ENCODE measurements around the gene DDAH2. TPM values are rescaled to one million over a fixed set of nuclear protein-coding genes. Genes with fewer than 3 reads are reported as not detected.

The DDAH2 gene
- total RNA-seq, 4 donors from 2014 or later: 78.3 to 148 (median 107) TPM

DNA sequence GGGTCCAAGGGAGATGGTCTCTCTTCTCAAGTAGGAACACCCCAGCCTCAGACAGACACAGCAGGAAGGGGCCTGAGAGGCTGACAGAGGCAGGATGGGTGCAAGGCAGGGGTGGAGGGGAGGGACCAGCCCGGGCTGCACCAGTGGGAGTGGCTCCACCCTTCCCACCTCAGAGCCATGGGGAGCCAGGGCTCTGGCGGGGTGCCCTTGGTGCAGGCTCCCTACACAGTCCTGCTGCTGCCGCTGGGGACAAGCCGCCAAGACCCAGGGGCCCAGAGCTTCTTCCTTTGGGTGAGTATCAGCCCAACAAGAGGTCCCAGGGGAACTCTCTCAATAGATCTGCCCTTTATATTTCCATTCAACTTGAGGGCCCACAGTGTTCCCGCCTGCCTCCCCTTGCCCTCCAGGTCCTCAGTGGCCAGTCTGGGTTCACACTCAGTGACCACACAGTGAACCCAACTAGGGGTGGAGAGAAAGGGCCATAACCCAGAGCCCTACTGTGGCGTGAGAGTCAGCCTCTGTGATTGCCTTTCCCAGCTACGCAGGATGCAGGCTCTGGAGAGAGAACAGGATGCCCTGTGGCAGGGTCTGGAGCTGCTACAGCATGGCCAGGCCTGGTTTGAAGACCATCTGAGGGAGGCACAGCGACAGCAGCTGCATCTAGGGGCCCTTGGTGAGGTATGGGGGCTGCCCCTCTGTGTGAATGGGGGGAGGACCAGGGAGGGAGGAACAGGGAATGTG lies 33.9 kb upstream of the DDAH2 start:
- Histone ChIP-seq H3K4me3 (no peak overlapping the region), H3K36me3 (no peaks in the 10 kb centered on the region), H3K9me3 (no peaks in the 10 kb centered on the region), H3K27ac (no peak overlapping the region), H3K27me3 (no peaks in the 10 kb centered on the region), H3K4me1 (peaks cover 0 to 10% (median 0%) of the 10 kb centered on the region in 4 donors)
- DNase-seq: no peak
- TF ChIP-seq EP300 (IDR thresholded peaks at IDR 0.05; ENCODE audit: low read depth) (no peak), POLR2AphosphoS5 (IDR thresholded peaks at IDR 0.05) (no peak), POLR2A (IDR thresholded peaks at IDR 0.05) (no peak)
- TF ChIP-seq, protein P1, sequence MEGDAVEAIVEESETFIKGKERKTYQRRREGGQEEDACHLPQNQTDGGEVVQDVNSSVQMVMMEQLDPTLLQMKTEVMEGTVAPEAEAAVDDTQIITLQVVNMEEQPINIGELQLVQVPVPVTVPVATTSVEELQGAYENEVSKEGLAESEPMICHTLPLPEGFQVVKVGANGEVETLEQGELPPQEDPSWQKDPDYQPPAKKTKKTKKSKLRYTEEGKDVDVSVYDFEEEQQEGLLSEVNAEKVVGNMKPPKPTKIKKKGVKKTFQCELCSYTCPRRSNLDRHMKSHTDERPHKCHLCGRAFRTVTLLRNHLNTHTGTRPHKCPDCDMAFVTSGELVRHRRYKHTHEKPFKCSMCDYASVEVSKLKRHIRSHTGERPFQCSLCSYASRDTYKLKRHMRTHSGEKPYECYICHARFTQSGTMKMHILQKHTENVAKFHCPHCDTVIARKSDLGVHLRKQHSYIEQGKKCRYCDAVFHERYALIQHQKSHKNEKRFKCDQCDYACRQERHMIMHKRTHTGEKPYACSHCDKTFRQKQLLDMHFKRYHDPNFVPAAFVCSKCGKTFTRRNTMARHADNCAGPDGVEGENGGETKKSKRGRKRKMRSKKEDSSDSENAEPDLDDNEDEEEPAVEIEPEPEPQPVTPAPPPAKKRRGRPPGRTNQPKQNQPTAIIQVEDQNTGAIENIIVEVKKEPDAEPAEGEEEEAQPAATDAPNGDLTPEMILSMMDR (IDR thresholded peaks at IDR 0.05): no peak
- in situ Hi-C loops (cut with MboI; ENCODE audit: low pct_ligation_motif_present in 1 of 4, low pct_unique_long_range_greater_than_20kb in 1 of 4, low sequenced_read_pairs in 3 of 4): loop anchor here in 1 of 4 donors (10.0 kb wide), 1 partner anchor 78 kb away; the partner anchor contains the start of gene LY6G5C
- WGBS, 2 donors (ENCODE audit: low coverage in 1 of 2): 83% methylated on average over 8 of the region's 8 CpGs; no CpG with 5 or more reads in 1 of the 2 donors
- intact Hi-C loops (cut with DNase I; ENCODE audit: low total_unique reads): no loop called here

DNA sequence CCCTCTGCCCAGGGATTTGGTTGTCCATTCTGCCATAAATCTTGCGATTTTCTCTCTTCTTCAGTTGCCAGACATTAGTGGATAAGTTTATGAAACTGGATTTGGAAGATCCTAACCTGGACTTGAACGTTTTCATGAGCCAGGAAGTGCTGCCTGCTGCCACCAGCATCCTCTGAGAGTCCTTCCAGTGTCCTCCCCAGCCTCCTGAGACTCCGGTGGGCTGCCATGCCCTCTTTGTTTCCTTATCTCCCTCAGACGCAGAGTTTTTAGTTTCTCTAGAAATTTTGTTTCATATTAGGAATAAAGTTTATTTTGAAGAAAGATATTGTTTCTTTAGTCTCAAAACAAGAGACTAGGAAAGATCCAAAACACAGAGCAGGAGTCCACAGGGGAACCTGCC lies 33.3 kb upstream of the DDAH2 start, which contains the start of gene SAPCD1:
TSS of gene SAPCD1 (plus strand) at position 301 of the 400 bp plus-strand sequence. CDS start 399 bp downstream, outside the sequence.
- Histone ChIP-seq H3K27ac (no peak within 1 kb of the TSS), H3K36me3 (no peaks in the 10 kb centered on the region), H3K27me3 (no peaks in the 10 kb centered on the region), H3K4me1 (peaks cover 0 to 10% (median 0%) of the 10 kb centered on the region in 4 donors), H3K9me3 (no peaks in the 10 kb centered on the region), H3K4me3 (no peak within 1 kb of the TSS)
- 76 to 100% methylated on average over 2 to 4 of the region's 4 CpGs for WGBS, 2 donors (ENCODE audit: low coverage in 1 of 2)
- no peak for DNase-seq
- intact Hi-C loops (cut with DNase I; ENCODE audit: low total_unique reads) (no loop called here), in situ Hi-C loops (cut with MboI; ENCODE audit: low pct_ligation_motif_present in 1 of 4, low pct_unique_long_range_greater_than_20kb in 1 of 4, low sequenced_read_pairs in 3 of 4) (loop anchor here in 1 of 4 donors (10.0 kb wide), 1 partner anchor 78 kb away; the partner anchor contains the start of gene LY6G5C)
- TF ChIP-seq, protein P1 (IDR thresholded peaks at IDR 0.05): no peak
- TF ChIP-seq EP300 (IDR thresholded peaks at IDR 0.05; ENCODE audit: low read depth) (no peak), POLR2A (IDR thresholded peaks at IDR 0.05) (no peak), POLR2AphosphoS5 (IDR thresholded peaks at IDR 0.05) (no peak)

DNA sequence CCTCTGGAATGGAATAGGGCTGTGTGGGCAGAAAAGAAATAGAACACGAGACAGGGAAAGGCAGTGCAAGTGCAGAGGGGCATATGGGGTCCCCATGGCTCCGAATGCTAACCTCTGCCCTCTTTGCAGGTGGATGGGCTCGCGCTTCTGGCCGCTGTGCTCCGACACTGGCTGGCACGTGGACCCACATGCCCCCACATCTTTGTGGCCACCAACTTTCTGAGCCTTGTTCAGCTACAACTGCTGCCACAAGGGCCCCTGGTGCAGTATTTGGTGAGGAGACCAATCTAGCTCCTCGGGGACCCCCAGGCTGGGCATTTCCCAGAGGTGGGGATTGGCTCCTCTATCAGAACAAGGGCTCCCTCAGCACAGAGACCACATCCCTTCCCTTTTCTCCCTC lies 32.2 kb upstream of the DDAH2 start:
- DNase-seq: no peak
- Histone ChIP-seq H3K4me3 (no peak overlapping the region), H3K27ac (no peak overlapping the region), H3K9me3 (no peaks in the 10 kb centered on the region), H3K4me1 (peaks cover 0 to 6% (median 0%) of the 10 kb centered on the region in 4 donors), H3K27me3 (no peaks in the 10 kb centered on the region), H3K36me3 (no peaks in the 10 kb centered on the region)
- WGBS, 2 donors (ENCODE audit: low coverage in 1 of 2): 75 to 98% methylated on average over 1 to 8 of the region's 8 CpGs
- in situ Hi-C loops (cut with MboI; ENCODE audit: low pct_ligation_motif_present in 1 of 4, low pct_unique_long_range_greater_than_20kb in 1 of 4, low sequenced_read_pairs in 3 of 4) (loop anchor here in 1 of 4 donors (10.0 kb wide), 1 partner anchor 77 kb away; the partner anchor contains the start of gene LY6G5C), intact Hi-C loops (cut with DNase I; ENCODE audit: low total_unique reads) (no loop called here)
- TF ChIP-seq POLR2A (IDR thresholded peaks at IDR 0.05) (no peak), POLR2AphosphoS5 (IDR thresholded peaks at IDR 0.05) (no peak)
- TF ChIP-seq, protein P1 (IDR thresholded peaks at IDR 0.05): no peak

DNA sequence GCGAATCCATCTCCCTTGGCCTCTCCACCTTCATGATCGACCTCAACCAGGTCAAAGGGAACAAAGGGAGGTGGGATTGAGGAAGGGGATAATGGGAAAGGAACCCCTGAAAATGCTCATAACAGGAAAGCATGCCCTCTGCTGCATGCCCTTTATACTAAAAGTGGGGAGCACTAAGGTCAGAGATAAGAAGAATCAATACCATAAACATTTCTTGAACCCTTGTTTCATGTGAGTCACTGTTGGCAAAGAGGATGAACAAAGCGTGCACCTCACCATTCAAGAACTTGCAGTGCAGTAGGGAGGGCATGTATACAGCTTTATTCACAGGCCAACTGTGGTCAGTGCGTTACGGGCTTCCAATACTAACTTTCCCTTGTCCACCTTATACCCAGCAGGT lies 31.7 kb upstream of the DDAH2 start:
- Histone ChIP-seq H3K27me3 (no peaks in the 10 kb centered on the region), H3K4me1 (peaks cover 0 to under 1% (median 0%) of the 10 kb centered on the region in 4 donors), H3K36me3 (no peaks in the 10 kb centered on the region), H3K4me3 (no peak overlapping the region), H3K27ac (no peak overlapping the region), H3K9me3 (no peaks in the 10 kb centered on the region)
- no peak for DNase-seq
- in situ Hi-C loops (cut with MboI; ENCODE audit: low pct_ligation_motif_present in 1 of 4, low pct_unique_long_range_greater_than_20kb in 1 of 4, low sequenced_read_pairs in 3 of 4): loop anchor here in 1 of 4 donors (10.0 kb wide), 1 partner anchor 76 kb away; the partner anchor contains the start of gene LY6G5C
- intact Hi-C loops (cut with DNase I; ENCODE audit: low total_unique reads): no loop called here
- TF ChIP-seq, protein P1 (IDR thresholded peaks at IDR 0.05): no peak
- TF ChIP-seq POLR2A (IDR thresholded peaks at IDR 0.05): no peak
- no peak for TF ChIP-seq POLR2AphosphoS5 (IDR thresholded peaks at IDR 0.05)
- TF ChIP-seq EP300 (IDR thresholded peaks at IDR 0.05; ENCODE audit: low read depth): no peak
- 88% methylated on average over 4 to 5 of the region's 5 CpGs for whole genome bisulfite sequencing, 2 donors (ENCODE audit: low coverage in 1 of 2)

All from transverse colon (tissue), 4 donors.